Muscle of arm (tissue), 12 donors: ENCODE measurements around the gene UBL5. TPM values are rescaled to one million over a fixed set of nuclear protein-coding genes. Genes with fewer than 3 reads are reported as not detected.

Experiments used
- DNase-seq: peaks from one replicate; pipeline ENCODE4 v3.0.0-alpha.2; 2013
- polyA plus RNA-seq, 12 donors: library from polyadenylated mRNA; unstranded; fragments of 120-200 nt; gene quantifications; one replicate each; pipeline ENCODE4 v1.2.1, GENCODE V29; 2013; ENCODE audit not compliant: insufficient read length in 12 of 12

The UBL5 gene
- polyA plus RNA-seq, 12 donors, result 111 to 252 (median 182) TPM; not detected in 1

GRCh38 chr19:9877780-9878510 is 50.2 kb downstream of the UBL5 start:
- DNase-seq, result no peak

GRCh38 chr19:9878511-9879196 is 50.9 kb downstream of the UBL5 start:
- no peak for DNase-seq

Other genes with a start within 250 kb of the UBL5 start
- 10 to 100 TPM in 7 of 12 donors, 1 to 10 TPM in 4, not detected in 1; 6.5 to 19.3 (median 11.7) TPM for gene ZNF121, start 243.4 kb upstream of the UBL5 start, polyA plus RNA-seq
- 10 to 100 TPM in 11 of 12 donors, not detected in 1; 31.2 to 50.7 (median 40.4) TPM for gene ZNF561, start 206.7 kb upstream of the UBL5 start, polyA plus RNA-seq
- gene ZNF562, start 152.8 kb upstream of the UBL5 start, polyA plus RNA-seq, result 10 to 100 TPM; 15.0 to 33.1 (median 20.8) TPM
- 10 to 100 TPM in 6 of 12 donors, 1 to 10 TPM in 5, not detected in 1; 6.8 to 20.3 (median 10.9) TPM for gene ZNF846, start 59.2 kb upstream of the UBL5 start, polyA plus RNA-seq
- 10 to 100 TPM in 11 of 12 donors, not detected in 1; 20.8 to 32.6 (median 26.4) TPM for gene FBXL12, start 8.8 kb upstream of the UBL5 start, polyA plus RNA-seq
- gene PIN1, start 7.4 kb downstream of the UBL5 start, polyA plus RNA-seq, result 10 to 100 TPM in 11 of 12 donors, not detected in 1; 42.3 to 90.2 (median 54.6) TPM
- gene OLFM2, start 108.6 kb downstream of the UBL5 start, polyA plus RNA-seq, result 10 to 100 TPM in 11 of 12 donors, not detected in 1; 14.3 to 59.1 (median 27.0) TPM
- gene COL5A3, start 182.6 kb downstream of the UBL5 start, polyA plus RNA-seq, result 10 to 100 TPM in 11 of 12 donors, not detected in 1; 47.3 to 81.6 (median 70.5) TPM
- under 1 TPM in 1 of 12 donors, not detected in 11; 0.21 TPM for gene RDH8, start 185.6 kb downstream of the UBL5 start, polyA plus RNA-seq